Caco-2 (cell line): ENCODE data around the gene ERO1B. TPM values are rescaled to one million over a fixed set of nuclear protein-coding genes. Genes with fewer than 3 reads are reported as not detected.
"Not testable (repeated sequence)": the region's sequence is repeated elsewhere in the genome, so short reads cannot be mapped to it uniquely, and the experiment has no call there.

Experiments used
- Bru-seq: library from RNA; stranded (reverse); fragments of 400-500 nt; gene quantifications from one replicate; lab custom pipeline; 2021; lab: Mats Ljungman, UMichigan
- BruChase-seq, 2 experiments: library from RNA; stranded (reverse); fragments of 400-500 nt; gene quantifications; one replicate each; lab custom pipeline; 2021; lab: Mats Ljungman, UMichigan
- BruUV-seq: library from RNA; stranded (reverse); fragments of 400-500 nt; replicated peaks from 2 replicates; lab custom pipeline; 2021; lab: Mats Ljungman, UMichigan
- CTCF ChIA-PET: fragments of 300-600 bp; sonication (Branson Sonifier 250); formaldehyde crosslinking; loops from one replicate; lab custom pipeline; 2022; ENCODE audit warnings: antibody characterized with exemption; lab: Charles Lee
- POLR2A ChIA-PET: fragments of 300-600 bp; sonication (Branson Sonifier 250); formaldehyde crosslinking; loops from one replicate; lab custom pipeline; 2022; ENCODE audit warnings: antibody characterized with exemption; lab: Charles Lee
- DNase-seq, 2 experiments: peaks; one replicate each; pipeline versions ENCODE4 v3.0.0 to v3.0.0-alpha.2; 2020 to 2022
- H3K27me3 ChIP-seq: replicated peaks from 2 replicates; pipeline ENCODE4 v1.6.0; 2011; ENCODE audit warnings: low read length; ENCODE audit not compliant: control insufficient read depth, insufficient read depth
- H3K36me3 ChIP-seq: 2 replicates; pipeline ENCODE4 v1.5.1; 2011; ENCODE audit warnings: low read length; ENCODE audit not compliant: control insufficient read depth, insufficient read depth
- H3K4me1 ChIP-seq: fragments of 250-450 bp; sonication (Bioruptor Pico); 2 replicates; pipeline ENCODE4 v1.5.1; 2020; ENCODE audit warnings: mild to moderate bottlenecking
- H3K4me3 ChIP-seq: 2 replicates; pipeline ENCODE4 v1.5.1; 2011; ENCODE audit warnings: low read depth, mild to moderate bottlenecking, control low read depth, low read length
- H3K9me3 ChIP-seq: fragments of 250-450 bp; sonication (Bioruptor Pico); 2 replicates; pipeline ENCODE4 v1.5.1; 2020; ENCODE audit warnings: mild to moderate bottlenecking, moderate library complexity
- H3K27ac Mint-ChIP-seq: one replicate; pipeline ENCODE4 v1.8.0; 2022; ENCODE audit warnings: mixed read lengths; ENCODE audit not compliant: unreplicated experiment
- H3K27me3 Mint-ChIP-seq: one replicate; pipeline ENCODE4 v1.8.0; 2022; ENCODE audit warnings: mixed read lengths; ENCODE audit not compliant: insufficient read depth, unreplicated experiment
- H3K36me3 Mint-ChIP-seq: one replicate; pipeline ENCODE4 v1.8.0; 2022; ENCODE audit warnings: mild to moderate bottlenecking, mixed read lengths; ENCODE audit not compliant: insufficient read depth, unreplicated experiment
- H3K4me1 Mint-ChIP-seq: one replicate; pipeline ENCODE4 v1.8.0; 2022; ENCODE audit warnings: low read depth, mixed read lengths; ENCODE audit not compliant: unreplicated experiment
- H3K4me3 Mint-ChIP-seq: one replicate; pipeline ENCODE4 v1.8.0; 2022; ENCODE audit warnings: mild to moderate bottlenecking, moderate library complexity, mixed read lengths; ENCODE audit not compliant: unreplicated experiment
- H3K9me3 Mint-ChIP-seq: one replicate; pipeline ENCODE4 v1.8.0; 2022; ENCODE audit warnings: mixed read lengths; ENCODE audit not compliant: unreplicated experiment
- intact Hi-C: fragments of 100-400 bp; cut with micrococcal nuclease; formaldehyde crosslinking; loops from one replicate; pipeline ENCODE4 v1.10.0; 2022; ENCODE audit not compliant: unreplicated experiment
- long read RNA-seq: library from polyadenylated mRNA; stranded (forward); transcript quantifications from one replicate; pipeline ENCODE4 v2.0.0, GENCODE V29; 2022
- total RNA-seq: library from RNA; stranded (reverse); gene quantifications from 2 replicates; pipeline ENCODE4 v1.2.3, GENCODE V29; 2022
- TF ChIP-seq, protein P1 (sequence below), 2 experiments: fragments of 200-600 bp in 1 of 2; IDR thresholded peaks; 1 replicate in 1 of 2; 2 replicates in 1 of 2; pipeline versions ENCODE4 v1.5.1 to v1.8.0; 2011 to 2022; ENCODE audit warnings: antibody characterized with exemption in 1 of 2, control low read depth in 1 of 2, inconsistent platforms in 1 of 2, low read depth in 1 of 2, low read length in 1 of 2, mild to moderate bottlenecking in 1 of 2, moderate library complexity in 1 of 2; ENCODE audit not compliant: insufficient read depth in 1 of 2, severe bottlenecking in 1 of 2, unreplicated experiment in 1 of 2

The ERO1B gene, protein sequence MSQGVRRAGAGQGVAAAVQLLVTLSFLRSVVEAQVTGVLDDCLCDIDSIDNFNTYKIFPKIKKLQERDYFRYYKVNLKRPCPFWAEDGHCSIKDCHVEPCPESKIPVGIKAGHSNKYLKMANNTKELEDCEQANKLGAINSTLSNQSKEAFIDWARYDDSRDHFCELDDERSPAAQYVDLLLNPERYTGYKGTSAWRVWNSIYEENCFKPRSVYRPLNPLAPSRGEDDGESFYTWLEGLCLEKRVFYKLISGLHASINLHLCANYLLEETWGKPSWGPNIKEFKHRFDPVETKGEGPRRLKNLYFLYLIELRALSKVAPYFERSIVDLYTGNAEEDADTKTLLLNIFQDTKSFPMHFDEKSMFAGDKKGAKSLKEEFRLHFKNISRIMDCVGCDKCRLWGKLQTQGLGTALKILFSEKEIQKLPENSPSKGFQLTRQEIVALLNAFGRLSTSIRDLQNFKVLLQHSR
- 2.3 and 2.6 TPM in 2 replicates for total RNA-seq
- Bru-seq, nascent RNA = percentile 45 among the genes with signal in this experiment
- BruChase-seq, experiment 1, labeled RNA remaining after a 2-hour chase = percentile 46 among the genes with signal in this experiment
- BruChase-seq, experiment 2, labeled RNA remaining after a 6-hour chase = percentile 49 among the genes with signal in this experiment
- long read RNA-seq, partial matches to known transcripts = 0 of 1 reads
- long read RNA-seq, other reads (novel, unspliced or antisense) = 1 of 1 reads

DNA sequence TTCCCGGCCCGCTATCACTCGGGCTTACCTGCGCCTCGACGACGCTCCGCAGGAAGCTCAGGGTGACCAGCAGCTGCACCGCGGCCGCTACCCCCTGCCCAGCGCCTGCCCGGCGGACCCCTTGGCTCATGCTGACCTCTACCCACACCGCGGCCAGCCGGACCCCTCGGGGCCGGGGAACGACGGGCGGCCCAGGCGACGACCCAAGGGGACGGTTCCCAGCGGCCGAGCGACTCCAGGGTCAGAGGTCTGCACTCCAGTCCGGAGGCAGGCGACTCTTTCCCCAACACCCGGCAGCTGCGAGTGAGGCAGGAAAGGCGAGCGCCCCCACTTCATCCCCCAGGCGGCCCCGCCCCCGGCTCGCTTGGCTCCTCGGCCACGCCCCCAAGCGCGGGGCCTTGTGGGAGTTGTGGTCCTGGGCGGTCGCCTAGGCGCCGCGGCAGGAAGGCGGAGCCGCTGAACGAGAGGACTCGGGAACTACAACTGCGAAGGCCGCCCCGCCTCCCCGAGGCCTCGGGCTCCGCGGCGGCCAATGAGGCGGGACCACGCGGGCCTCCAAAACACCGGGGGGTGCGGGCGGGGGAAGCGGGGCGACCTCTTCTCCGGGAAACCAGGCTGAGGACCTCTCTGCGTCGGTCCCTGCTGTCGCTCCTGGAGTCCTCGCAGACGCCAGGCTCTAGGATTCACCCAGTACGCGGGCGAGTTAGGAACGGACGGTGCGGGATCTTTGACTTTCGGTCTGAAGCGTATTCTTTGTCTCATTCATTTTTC, at the start of gene ERO1B:
Gene ERO1B, minus strand, starts transcription at position 305 of the 771 bp plus-strand sequence. Its CDS starts 175 bp downstream, at position 130.
- Mint-ChIP-seq H3K27me3 (peaks cover 14% of the 10 kb centered on the region), H3K36me3 (no peaks in the 10 kb centered on the region), H3K27ac (no peak within 1 kb of the TSS), H3K9me3 (no peaks in the 10 kb centered on the region), H3K4me1 (peaks cover 6% of the 10 kb centered on the region), H3K4me3 (peak within 1 kb of the TSS; percentile 70)
- intact Hi-C loops = loop anchor here (10.0 kb wide), 1 partner anchor 253 kb away; no protein-coding TSS in a partner anchor
- TF ChIP-seq, protein P1, sequence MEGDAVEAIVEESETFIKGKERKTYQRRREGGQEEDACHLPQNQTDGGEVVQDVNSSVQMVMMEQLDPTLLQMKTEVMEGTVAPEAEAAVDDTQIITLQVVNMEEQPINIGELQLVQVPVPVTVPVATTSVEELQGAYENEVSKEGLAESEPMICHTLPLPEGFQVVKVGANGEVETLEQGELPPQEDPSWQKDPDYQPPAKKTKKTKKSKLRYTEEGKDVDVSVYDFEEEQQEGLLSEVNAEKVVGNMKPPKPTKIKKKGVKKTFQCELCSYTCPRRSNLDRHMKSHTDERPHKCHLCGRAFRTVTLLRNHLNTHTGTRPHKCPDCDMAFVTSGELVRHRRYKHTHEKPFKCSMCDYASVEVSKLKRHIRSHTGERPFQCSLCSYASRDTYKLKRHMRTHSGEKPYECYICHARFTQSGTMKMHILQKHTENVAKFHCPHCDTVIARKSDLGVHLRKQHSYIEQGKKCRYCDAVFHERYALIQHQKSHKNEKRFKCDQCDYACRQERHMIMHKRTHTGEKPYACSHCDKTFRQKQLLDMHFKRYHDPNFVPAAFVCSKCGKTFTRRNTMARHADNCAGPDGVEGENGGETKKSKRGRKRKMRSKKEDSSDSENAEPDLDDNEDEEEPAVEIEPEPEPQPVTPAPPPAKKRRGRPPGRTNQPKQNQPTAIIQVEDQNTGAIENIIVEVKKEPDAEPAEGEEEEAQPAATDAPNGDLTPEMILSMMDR (IDR thresholded peaks at IDR 0.05; ENCODE audit: insufficient read depth in 1 of 2, low read depth in 1 of 2, low read length in 1 of 2, severe bottlenecking in 1 of 2, unreplicated experiment in 1 of 2) = no peak
- ChIA-PET POLR2A (no interaction called here), CTCF (no interaction called here)
- no TSS peak for BruUV-seq
- Histone ChIP-seq H3K9me3 (no peaks in the 10 kb centered on the region), H3K36me3 (no peaks in the 10 kb centered on the region), H3K4me1 (no peaks in the 10 kb centered on the region), H3K4me3 (peak within 1 kb of the TSS; percentile 86), H3K27me3 (peaks cover 1% of the 10 kb centered on the region; the same call in 1 of the 2 replicates)
- peak; percentile 93 to 97 for DNase-seq

DNA sequence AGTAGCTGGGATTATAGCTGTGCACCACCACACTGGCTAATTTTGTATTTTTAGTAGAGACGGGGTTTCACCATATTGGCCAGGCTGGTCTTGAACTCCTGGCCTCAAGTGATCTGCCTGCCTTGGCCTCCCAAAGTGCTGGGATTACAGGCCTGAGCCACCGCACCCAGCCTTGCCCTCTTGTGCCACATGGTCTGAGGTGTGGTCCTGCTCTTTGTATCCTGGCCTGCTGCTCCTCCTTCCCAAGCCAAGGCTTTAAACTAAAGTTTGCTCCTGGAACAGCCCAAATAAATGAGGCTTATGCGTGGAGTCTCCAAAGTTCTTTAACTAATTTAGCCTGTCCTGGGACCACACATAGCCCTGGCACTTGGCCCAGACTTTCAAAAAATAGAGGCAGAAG, 49.7 kb upstream of the ERO1B start:
- H3K4me1 ChIP-seq, CTCF ChIA-PET, POLR2A ChIA-PET, H3K27ac Mint-ChIP-seq, H3K4me1 Mint-ChIP-seq, intact Hi-C loops, H3K4me3 ChIP-seq, H3K27me3 Mint-ChIP-seq, BruUV-seq, H3K9me3 ChIP-seq, H3K36me3 ChIP-seq, H3K27me3 ChIP-seq, H3K9me3 Mint-ChIP-seq, H3K4me3 Mint-ChIP-seq, DNase-seq, H3K36me3 Mint-ChIP-seq: not testable (repeated sequence)

DNA sequence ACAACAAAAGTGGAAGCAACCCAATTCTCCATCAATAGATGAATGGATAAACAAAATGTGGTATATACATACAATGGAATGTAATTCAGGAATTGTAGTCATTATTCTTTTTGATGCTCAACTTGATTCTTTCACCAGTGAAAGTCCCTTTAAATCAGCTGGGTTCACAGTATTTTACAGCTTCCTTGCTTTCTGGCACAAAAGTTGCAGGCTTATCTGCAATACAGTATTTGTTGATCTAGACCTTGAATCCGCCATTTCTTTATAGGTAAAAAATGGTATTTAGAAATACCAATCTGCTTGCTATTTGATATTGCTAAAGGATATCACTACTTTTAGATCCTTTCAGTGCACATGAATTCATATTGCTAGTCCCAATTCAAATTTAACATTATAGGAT, 44.7 kb upstream of the ERO1B start:
- Histone ChIP-seq H3K4me1 (no peaks in the 10 kb centered on the region), H3K4me3 (no peak overlapping the region), H3K36me3 (no peaks in the 10 kb centered on the region), H3K27me3 (no peaks in the 10 kb centered on the region), H3K9me3 (peaks cover 12% of the 10 kb centered on the region; the same call in 1 of the 2 replicates)
- no peaks in the 10 kb centered on the region for H3K36me3 Mint-ChIP-seq
- BruUV-seq = no TSS peak
- H3K27ac Mint-ChIP-seq = no peak overlapping the region
- H3K27me3 Mint-ChIP-seq = no peaks in the 10 kb centered on the region
- TF ChIP-seq, protein P1 (IDR thresholded peaks at IDR 0.05; ENCODE audit: insufficient read depth in 1 of 2, low read depth in 1 of 2, low read length in 1 of 2, severe bottlenecking in 1 of 2, unreplicated experiment in 1 of 2) = no peak
- no peaks in the 10 kb centered on the region for H3K4me1 Mint-ChIP-seq
- intact Hi-C loops = no loop called here
- no peak overlapping the region for H3K4me3 Mint-ChIP-seq
- no peak for DNase-seq
- ChIA-PET CTCF (no interaction called here), POLR2A (no interaction called here)
- H3K9me3 Mint-ChIP-seq = peaks cover 30% of the 10 kb centered on the region
